SK-N-SH (cell line): ENCODE measurements around the gene CAPN10. TPM values are rescaled to one million over a fixed set of nuclear protein-coding genes. Genes with fewer than 3 reads are reported as not detected.

ENCODE experiments used
- CTCF ChIA-PET: fragments of 300-600, 350-600 bp; formaldehyde crosslinking; extraction: SDS; loops from one replicate; lab custom pipeline; 2021; lab: Yijun Ruan, JAX
- POLR2A ChIA-PET: fragments of 350-600 bp; sonication (Branson Sonifier 250); formaldehyde crosslinking; extraction: SDS; loops from one replicate; lab custom pipeline; 2020; ENCODE audit warnings: antibody characterized with exemption, inconsistent platforms; lab: Yijun Ruan, JAX
- DNase-seq: peaks from one replicate; pipeline ENCODE4 v3.0.0; 2012
- H2AFZ ChIP-seq: fragments of 200-600 bp; sonication (generic); 2 replicates; pipeline ENCODE4 v1.8.1; 2016; ENCODE audit warnings: antibody characterized with exemption, mild to moderate bottlenecking, low read depth
- H3F3A ChIP-seq: fragments of 200-600 bp; sonication (generic); replicated peaks from 2 replicates; pipeline ENCODE3; 2016; ENCODE audit warnings: antibody characterized with exemption, mild to moderate bottlenecking; ENCODE audit not compliant: insufficient read depth
- H3K27ac ChIP-seq, 2 experiments: fragments of 200-500 bp in 1 of 2; fragments of 200-600 bp in 1 of 2; sonication (Bioruptor generic) in 1 of 2; sonication (generic), shearing (Covaris generic) in 1 of 2; 2 replicates each; pipeline versions ENCODE4 v1.5.1 to v1.6.1; 2014 to 2016; ENCODE audit warnings: low read depth in 2 of 2, inconsistent platforms in 1 of 2, low read length in 1 of 2, mild to moderate bottlenecking in 1 of 2, mixed read lengths in 1 of 2
- H3K27me3 ChIP-seq: fragments of 200-600 bp; sonication (generic), shearing (Covaris generic); 2 replicates; pipeline ENCODE4 v1.6.1; 2016; ENCODE audit warnings: mixed run types; ENCODE audit not compliant: insufficient read depth
- H3K36me3 ChIP-seq, 2 experiments: fragments of 200-500 bp in 1 of 2; fragments of 200-600 bp in 1 of 2; sonication (Bioruptor generic) in 1 of 2; sonication (generic) in 1 of 2; replicated peaks in 1 of 2; 2 replicates each; pipeline versions ENCODE3 to v1.5.1; 2014 to 2016; ENCODE audit warnings: low read length in 1 of 2, mild to moderate bottlenecking in 1 of 2; ENCODE audit not compliant: insufficient read depth in 2 of 2, control insufficient read depth in 1 of 2
- H3K4me1 ChIP-seq, 2 experiments: fragments of 200-500 bp in 1 of 2; fragments of 200-600 bp in 1 of 2; sonication (Bioruptor generic) in 1 of 2; sonication (generic), shearing (Covaris generic) in 1 of 2; 2 replicates each; pipeline versions ENCODE4 v1.5.1 to v1.6.1; 2014 to 2016; ENCODE audit warnings: low read depth in 1 of 2, low read length in 1 of 2, mixed run types in 1 of 2; ENCODE audit not compliant: insufficient read depth in 2 of 2, control insufficient read depth in 1 of 2
- H3K4me2 ChIP-seq: fragments of 200-600 bp; sonication (generic), shearing (Covaris generic); 2 replicates; pipeline ENCODE4 v1.6.1; 2017; ENCODE audit warnings: mixed run types
- H3K4me3 ChIP-seq, 2 experiments: fragments of 200-500 bp in 1 of 2; fragments of 200-600 bp in 1 of 2; sonication (Bioruptor generic) in 1 of 2; sonication (generic), shearing (Covaris generic) in 1 of 2; 2 replicates each; pipeline versions ENCODE4 v1.5.1 to v1.8.1; 2014 to 2016; ENCODE audit warnings: low read depth in 2 of 2, inconsistent platforms in 1 of 2, low read length in 1 of 2, mild to moderate bottlenecking in 1 of 2, mixed read lengths in 1 of 2, moderate library complexity in 1 of 2
- H3K79me2 ChIP-seq: fragments of 200-600 bp; sonication (generic); 2 replicates; pipeline ENCODE4 v1.8.1; 2017; ENCODE audit warnings: mild to moderate bottlenecking; ENCODE audit not compliant: insufficient read depth
- H3K9ac ChIP-seq: fragments of 200-600 bp; sonication (generic); 2 replicates; pipeline ENCODE4 v1.6.1; 2017; ENCODE audit warnings: mixed run types
- H3K9me2 ChIP-seq: fragments of 200-600 bp; sonication (generic); 2 replicates; pipeline ENCODE4 v1.6.1; 2017; ENCODE audit warnings: mixed run types
- H3K9me3 ChIP-seq: fragments of 200-600 bp; sonication (generic); 2 replicates; pipeline ENCODE4 v1.6.1; 2017; ENCODE audit warnings: mixed run types, mild to moderate bottlenecking, moderate library complexity
- H4K20me1 ChIP-seq: fragments of 200-600 bp; sonication (generic); 2 replicates; pipeline ENCODE4 v1.6.1; 2017; ENCODE audit warnings: mild to moderate bottlenecking, mixed run types; ENCODE audit not compliant: insufficient read depth
- IRF3 ChIP-seq: fragments of 150-350 bp; IDR thresholded peaks from 2 replicates; pipeline ENCODE4 v1.6.1; 2016; ENCODE audit warnings: mild to moderate bottlenecking, low read depth, low read length
- MEF2A ChIP-seq: IDR thresholded peaks from 2 replicates; pipeline ENCODE4 v1.4.0; 2012; ENCODE audit warnings: low read depth, borderline replicate concordance
- MXI1 ChIP-seq: IDR thresholded peaks from 2 replicates; pipeline ENCODE4 v1.6.1; 2012; ENCODE audit warnings: mild to moderate bottlenecking, low read depth, low read length, improper control_type of control experiment
- SIN3A ChIP-seq: IDR thresholded peaks from 2 replicates; pipeline ENCODE4 v1.6.1; 2012; ENCODE audit warnings: low read depth, mild to moderate bottlenecking, low read length, moderate library complexity, borderline replicate concordance
- SMC3 ChIP-seq: IDR thresholded peaks from 2 replicates; pipeline ENCODE4 v1.6.1; 2012; ENCODE audit warnings: low read depth, low read length, improper control_type of control experiment
- TEAD4 ChIP-seq: IDR thresholded peaks from 2 replicates; pipeline ENCODE4 v1.4.0; 2012; ENCODE audit warnings: mild to moderate bottlenecking, borderline replicate concordance; ENCODE audit not compliant: insufficient read depth
- USF2 ChIP-seq: fragments of 150-350 bp; IDR thresholded peaks from 2 replicates; pipeline ENCODE4 v1.6.1; 2017; ENCODE audit warnings: antibody characterized with exemption, low read length, low read depth, borderline replicate concordance
- polyA plus RNA-seq, 3 experiments: library from polyadenylated mRNA; depleted of rRNA; stranded (reverse); fragments of >200 nt; gene quantifications; 2 replicates each; pipeline ENCODE4 v1.2.3, GENCODE V29; 2012
- TF ChIP-seq, protein P1 (sequence below): IDR thresholded peaks from 2 replicates; pipeline ENCODE4 v1.4.0; 2012; ENCODE audit warnings: low read depth, borderline replicate concordance
- TF ChIP-seq, protein P2 (sequence below): IDR thresholded peaks from 2 replicates; pipeline ENCODE4 v1.6.1; 2012; ENCODE audit warnings: mild to moderate bottlenecking, low read depth, low read length, moderate library complexity

CAPN10 gene
- polyA plus RNA-seq, 1 of the 3 experiments (the other 2 are of a cell fraction), result 24.0 TPM

GRCh38 chr2:240539906-240540305 lies 46.6 kb upstream of the CAPN10 start:
- POLR2A ChIA-PET, result no interaction called here
- CTCF ChIA-PET, result no interaction called here

More at GRCh38 chr2:240539906-240540305, 46.6 kb upstream of the CAPN10 start:
- Histone ChIP-seq H3K79me2 (no peaks in the 10 kb centered on the region; the same call in 1 of the 2 replicates), H3K36me3 (peaks cover 7 to 19% of the 10 kb centered on the region in 2 experiments), H3K4me3 (no peak overlapping the region), H3K4me1 (no peaks in the 10 kb centered on the region), H3K4me2 (no peak overlapping the region), H3F3A (no peaks in the 10 kb centered on the region), H3K9ac (no peak overlapping the region), H3K27me3 (no peaks in the 10 kb centered on the region), H3K9me3 (no peaks in the 10 kb centered on the region), H4K20me1 (no peaks in the 10 kb centered on the region), H3K9me2 (no peaks in the 10 kb centered on the region), H2AFZ (no peak overlapping the region), H3K27ac (no peak overlapping the region)
- no peak for DNase-seq
- no peak for TF ChIP-seq SIN3A
- TF ChIP-seq TEAD4, result no peak
- TF ChIP-seq SMC3, result no peak
- no peak for TF ChIP-seq IRF3
- no peak for TF ChIP-seq MXI1
- TF ChIP-seq, protein P1, sequence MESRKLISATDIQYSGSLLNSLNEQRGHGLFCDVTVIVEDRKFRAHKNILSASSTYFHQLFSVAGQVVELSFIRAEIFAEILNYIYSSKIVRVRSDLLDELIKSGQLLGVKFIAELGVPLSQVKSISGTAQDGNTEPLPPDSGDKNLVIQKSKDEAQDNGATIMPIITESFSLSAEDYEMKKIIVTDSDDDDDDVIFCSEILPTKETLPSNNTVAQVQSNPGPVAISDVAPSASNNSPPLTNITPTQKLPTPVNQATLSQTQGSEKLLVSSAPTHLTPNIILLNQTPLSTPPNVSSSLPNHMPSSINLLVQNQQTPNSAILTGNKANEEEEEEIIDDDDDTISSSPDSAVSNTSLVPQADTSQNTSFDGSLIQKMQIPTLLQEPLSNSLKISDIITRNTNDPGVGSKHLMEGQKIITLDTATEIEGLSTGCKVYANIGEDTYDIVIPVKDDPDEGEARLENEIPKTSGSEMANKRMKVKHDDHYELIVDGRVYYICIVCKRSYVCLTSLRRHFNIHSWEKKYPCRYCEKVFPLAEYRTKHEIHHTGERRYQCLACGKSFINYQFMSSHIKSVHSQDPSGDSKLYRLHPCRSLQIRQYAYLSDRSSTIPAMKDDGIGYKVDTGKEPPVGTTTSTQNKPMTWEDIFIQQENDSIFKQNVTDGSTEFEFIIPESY, result no peak
- TF ChIP-seq MEF2A, result no peak
- TF ChIP-seq USF2, result no peak
- TF ChIP-seq, protein P2, sequence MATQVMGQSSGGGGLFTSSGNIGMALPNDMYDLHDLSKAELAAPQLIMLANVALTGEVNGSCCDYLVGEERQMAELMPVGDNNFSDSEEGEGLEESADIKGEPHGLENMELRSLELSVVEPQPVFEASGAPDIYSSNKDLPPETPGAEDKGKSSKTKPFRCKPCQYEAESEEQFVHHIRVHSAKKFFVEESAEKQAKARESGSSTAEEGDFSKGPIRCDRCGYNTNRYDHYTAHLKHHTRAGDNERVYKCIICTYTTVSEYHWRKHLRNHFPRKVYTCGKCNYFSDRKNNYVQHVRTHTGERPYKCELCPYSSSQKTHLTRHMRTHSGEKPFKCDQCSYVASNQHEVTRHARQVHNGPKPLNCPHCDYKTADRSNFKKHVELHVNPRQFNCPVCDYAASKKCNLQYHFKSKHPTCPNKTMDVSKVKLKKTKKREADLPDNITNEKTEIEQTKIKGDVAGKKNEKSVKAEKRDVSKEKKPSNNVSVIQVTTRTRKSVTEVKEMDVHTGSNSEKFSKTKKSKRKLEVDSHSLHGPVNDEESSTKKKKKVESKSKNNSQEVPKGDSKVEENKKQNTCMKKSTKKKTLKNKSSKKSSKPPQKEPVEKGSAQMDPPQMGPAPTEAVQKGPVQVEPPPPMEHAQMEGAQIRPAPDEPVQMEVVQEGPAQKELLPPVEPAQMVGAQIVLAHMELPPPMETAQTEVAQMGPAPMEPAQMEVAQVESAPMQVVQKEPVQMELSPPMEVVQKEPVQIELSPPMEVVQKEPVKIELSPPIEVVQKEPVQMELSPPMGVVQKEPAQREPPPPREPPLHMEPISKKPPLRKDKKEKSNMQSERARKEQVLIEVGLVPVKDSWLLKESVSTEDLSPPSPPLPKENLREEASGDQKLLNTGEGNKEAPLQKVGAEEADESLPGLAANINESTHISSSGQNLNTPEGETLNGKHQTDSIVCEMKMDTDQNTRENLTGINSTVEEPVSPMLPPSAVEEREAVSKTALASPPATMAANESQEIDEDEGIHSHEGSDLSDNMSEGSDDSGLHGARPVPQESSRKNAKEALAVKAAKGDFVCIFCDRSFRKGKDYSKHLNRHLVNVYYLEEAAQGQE, result no peak
